T-helper 1 cell treated with Interleukin-12 subunit alpha and Interleukin-12 subunit beta and Interleukin-4 antibody, amounts not matched to agents 30 μg/mL and 1 μg/mL, for 36 hours (primary cell): ENCODE data around the gene RGS14.

ENCODE experiments used
- H3K27ac Mint-ChIP-seq: one replicate; pipeline ENCODE4 v1.8.0; 2021; ENCODE audit warnings: mild to moderate bottlenecking, mixed read lengths
- H3K27me3 Mint-ChIP-seq: one replicate; pipeline ENCODE4 v1.8.0; 2021; ENCODE audit warnings: low read depth, mixed read lengths
- H3K36me3 Mint-ChIP-seq: one replicate; pipeline ENCODE4 v1.8.0; 2021; ENCODE audit warnings: low read depth, mixed read lengths
- H3K4me1 Mint-ChIP-seq: one replicate; pipeline ENCODE4 v1.8.0; 2021; ENCODE audit warnings: low read depth, mixed read lengths
- H3K4me3 Mint-ChIP-seq: one replicate; pipeline ENCODE4 v1.8.0; 2021; ENCODE audit warnings: mild to moderate bottlenecking, moderate library complexity, mixed read lengths
- H3K9me3 Mint-ChIP-seq: one replicate; pipeline ENCODE4 v1.8.0; 2021; ENCODE audit warnings: mixed read lengths

The RGS14 gene

DNA sequence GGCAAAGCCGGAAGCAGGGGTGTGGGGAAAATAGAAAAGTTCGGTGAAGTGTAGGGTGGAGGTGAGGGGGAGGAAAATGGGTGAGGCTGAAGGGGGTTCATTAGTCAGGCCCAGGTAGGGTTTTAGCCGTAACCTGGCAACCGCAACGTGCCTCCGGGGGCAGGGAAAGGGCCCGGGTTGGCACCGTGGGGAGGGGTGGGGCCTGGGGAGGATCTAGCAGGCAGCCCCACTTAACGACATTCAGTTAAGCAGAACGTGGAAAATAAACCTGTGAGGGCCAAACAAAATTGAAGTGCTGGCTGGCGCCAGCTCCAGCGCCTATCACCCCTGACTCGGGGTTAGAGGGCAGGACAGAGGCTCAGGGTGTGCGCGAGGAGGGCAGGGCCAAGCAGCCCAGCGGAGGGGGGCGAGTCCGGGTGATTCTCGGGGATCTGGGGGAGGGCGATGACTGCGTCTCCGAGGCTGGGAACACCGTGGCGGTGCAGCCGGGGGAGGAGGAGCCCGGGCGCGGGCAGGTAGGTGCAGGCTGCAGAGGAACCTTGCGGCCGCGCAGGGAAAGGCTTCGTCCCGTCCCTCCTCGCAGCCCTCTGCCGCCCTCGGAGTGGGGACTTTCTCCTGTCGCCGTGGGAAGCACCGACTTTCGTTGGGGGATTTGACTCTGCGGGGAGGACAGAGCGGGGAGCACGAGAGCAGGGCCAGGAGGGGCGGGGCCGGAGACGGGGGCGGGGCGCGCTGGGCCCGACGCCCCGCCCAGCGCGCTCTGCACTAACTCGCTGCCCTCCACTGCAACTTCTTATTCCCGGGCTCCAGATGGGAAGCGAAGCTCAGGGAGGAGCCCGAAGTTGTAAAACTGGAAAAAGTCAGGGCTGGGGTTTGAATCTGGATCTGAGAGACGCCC, 5.1 kb downstream of the RGS14 start:
- peaks cover 35% of the 10 kb centered on the region for H3K36me3 Mint-ChIP-seq
- H3K27ac Mint-ChIP-seq, result peak overlapping the region; percentile 62
- H3K4me1 Mint-ChIP-seq, result peaks cover 50% of the 10 kb centered on the region
- H3K4me3 Mint-ChIP-seq, result peak overlapping the region; percentile 73
- no peaks in the 10 kb centered on the region for H3K9me3 Mint-ChIP-seq
- no peaks in the 10 kb centered on the region for H3K27me3 Mint-ChIP-seq

DNA sequence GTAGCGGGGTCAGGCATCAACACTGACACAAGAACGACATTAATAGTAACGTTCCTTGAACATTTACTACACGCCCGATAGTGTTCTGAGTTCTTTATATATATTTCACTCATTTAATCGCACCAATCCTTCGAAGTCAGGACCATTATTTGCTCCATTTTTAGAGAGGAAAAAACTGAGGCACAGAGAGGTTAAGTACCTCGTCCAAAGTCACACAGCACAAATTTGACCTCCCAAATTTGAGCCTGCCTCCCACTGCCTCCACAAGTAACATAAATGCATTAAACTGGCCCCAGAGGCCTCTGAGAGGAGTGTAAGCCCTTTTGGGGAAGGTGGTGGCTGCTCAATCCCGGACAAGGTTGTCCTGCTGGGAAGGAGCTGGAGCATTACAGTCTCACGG, 5.8 kb downstream of the RGS14 start:
- no peaks in the 10 kb centered on the region for H3K9me3 Mint-ChIP-seq
- peaks cover 53% of the 10 kb centered on the region for H3K4me1 Mint-ChIP-seq
- no peak overlapping the region for H3K27ac Mint-ChIP-seq
- H3K4me3 Mint-ChIP-seq, result no peak overlapping the region
- peaks cover 39% of the 10 kb centered on the region for H3K36me3 Mint-ChIP-seq
- H3K27me3 Mint-ChIP-seq, result no peaks in the 10 kb centered on the region

DNA sequence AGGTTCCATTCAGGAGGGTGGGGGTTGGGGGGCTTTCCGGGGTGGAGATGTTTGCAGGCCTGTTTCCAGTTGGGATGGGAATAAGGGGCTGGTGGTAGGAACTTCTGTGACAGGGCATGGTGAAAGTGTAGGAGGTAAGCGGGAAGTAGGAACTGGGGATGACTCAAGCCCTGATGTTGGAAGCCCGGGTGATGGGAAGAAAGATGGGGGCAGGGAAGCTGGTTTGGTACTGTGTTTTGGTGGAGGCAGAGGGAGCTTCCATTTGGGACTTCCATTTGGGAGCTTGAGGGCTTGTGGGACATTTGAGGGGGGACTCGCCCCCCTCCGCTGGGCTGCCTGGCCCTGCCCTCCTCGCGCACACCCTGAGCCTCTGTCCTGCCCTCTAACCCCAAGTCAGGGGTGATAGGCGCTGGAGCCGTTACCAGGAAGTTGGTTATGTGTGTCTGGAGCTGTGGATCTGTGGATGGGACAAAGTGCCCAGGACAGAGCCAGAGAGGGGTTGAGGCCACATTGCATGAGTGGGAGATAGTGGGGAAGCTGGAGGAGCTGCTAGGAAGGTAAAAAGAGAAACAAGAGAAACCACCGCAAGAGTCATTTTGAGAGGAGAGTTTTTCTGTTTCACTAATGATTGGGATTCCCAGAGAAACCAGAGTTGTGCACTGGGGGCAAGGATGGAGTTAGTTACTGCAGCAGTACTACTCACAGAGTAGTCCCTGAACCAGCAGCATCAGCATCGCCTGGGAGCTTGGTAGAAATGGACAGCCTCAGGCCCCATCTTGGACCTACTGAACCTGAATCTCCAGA, 6.6 kb downstream of the RGS14 start:
- Mint-ChIP-seq H3K4me1 (peaks cover 51% of the 10 kb centered on the region), H3K4me3 (peak overlapping the region; percentile 44), H3K27me3 (no peaks in the 10 kb centered on the region), H3K27ac (no peak overlapping the region), H3K36me3 (peaks cover 39% of the 10 kb centered on the region), H3K9me3 (no peaks in the 10 kb centered on the region)

DNA sequence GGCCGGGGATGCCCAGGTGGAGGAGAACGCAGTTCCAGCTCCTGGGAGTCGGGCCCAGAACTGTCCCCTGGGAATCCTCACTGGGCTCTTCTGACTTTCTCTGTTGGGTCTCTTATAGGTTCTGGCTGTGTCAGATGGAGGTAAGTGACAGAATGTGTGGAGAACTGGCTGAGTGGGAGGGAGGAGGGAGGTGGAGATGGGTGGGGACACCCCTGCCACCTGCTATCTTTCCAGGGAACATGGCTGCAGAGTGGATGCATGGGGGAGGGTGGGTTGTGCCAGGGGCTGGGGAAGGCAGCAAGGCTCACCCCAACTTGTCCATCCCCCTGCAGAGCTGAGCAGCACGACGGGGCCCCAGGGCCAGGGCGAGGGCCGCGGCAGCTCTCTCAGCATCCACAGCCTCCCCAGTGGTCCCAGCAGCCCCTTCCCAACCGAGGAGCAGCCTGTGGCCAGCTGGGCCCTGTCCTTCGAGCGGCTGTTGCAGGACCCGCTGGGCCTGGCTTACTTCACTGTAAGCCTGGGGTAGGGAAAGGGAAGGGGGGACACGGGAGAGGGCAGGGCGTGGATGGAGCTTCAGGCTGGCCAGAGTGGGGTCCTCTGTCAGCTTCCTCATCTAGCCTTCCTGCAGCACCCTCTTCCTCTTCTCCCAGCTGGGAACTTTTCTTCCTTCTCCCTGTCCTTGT, 8.3 kb downstream of the RGS14 start:
- Mint-ChIP-seq H3K27ac (no peak overlapping the region), H3K9me3 (no peaks in the 10 kb centered on the region), H3K4me3 (no peak overlapping the region), H3K4me1 (peaks cover 47% of the 10 kb centered on the region), H3K27me3 (no peaks in the 10 kb centered on the region), H3K36me3 (peaks cover 34% of the 10 kb centered on the region)

DNA sequence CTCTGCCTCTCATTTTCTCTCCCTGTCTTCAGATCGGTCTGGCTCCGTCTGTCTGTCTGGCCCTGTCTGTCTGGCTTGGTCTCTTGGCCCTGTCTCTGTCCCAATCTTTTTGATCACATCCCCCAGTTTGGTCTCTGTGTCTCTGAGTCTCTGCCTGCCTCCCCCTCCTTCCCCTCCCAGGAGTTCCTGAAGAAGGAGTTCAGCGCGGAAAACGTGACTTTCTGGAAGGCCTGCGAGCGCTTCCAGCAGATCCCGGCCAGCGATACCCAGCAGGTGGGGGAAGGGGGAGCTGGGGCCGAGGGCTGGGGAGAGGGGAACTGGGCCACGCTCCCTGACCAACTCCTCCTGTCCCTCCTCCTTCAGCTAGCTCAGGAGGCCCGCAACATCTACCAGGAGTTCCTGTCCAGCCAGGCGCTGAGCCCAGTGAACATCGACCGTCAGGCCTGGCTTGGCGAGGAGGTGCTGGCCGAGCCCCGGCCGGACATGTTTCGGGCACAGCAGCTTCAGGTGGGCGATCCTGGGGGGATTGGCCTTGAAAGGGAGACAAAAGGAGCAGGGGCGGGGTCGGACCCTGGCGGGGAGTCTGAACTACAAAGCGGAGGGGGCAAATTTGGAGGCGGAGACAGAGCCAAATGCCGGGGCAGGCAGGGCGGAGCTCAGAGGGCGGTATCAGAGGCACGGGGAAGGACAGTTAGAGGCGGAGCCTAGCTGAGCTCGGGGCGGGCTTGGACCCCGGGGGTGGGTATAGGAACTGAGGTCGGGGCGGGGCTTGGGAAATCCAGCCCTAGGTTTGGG, 9.0 kb downstream of the RGS14 start:
- Mint-ChIP-seq H3K27me3 (no peaks in the 10 kb centered on the region), H3K9me3 (no peaks in the 10 kb centered on the region), H3K27ac (no peak overlapping the region), H3K36me3 (peaks cover 38% of the 10 kb centered on the region), H3K4me1 (peaks cover 51% of the 10 kb centered on the region), H3K4me3 (no peak overlapping the region)

DNA sequence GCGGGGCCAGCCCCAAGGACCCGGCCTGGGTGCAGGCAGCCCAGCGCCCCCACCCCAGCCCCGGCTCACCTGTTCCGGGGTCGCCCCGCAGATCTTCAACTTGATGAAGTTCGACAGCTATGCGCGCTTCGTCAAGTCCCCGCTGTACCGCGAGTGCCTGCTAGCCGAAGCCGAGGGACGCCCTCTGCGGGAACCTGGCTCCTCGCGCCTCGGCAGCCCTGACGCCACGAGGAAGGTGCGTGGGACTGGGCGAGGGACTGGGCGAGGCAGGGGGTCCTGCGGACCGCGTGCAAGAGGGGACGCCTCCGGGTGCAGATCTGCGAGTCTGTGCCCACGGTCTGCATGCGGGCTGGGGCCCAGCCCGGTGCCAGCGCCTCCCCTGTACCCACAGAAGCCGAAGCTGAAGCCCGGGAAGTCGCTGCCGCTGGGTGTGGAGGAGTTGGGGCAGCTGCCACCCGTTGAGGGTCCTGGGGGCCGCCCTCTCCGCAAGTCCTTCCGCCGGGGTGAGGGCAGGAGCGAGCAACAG, 9.7 kb downstream of the RGS14 start:
- no peak overlapping the region for H3K4me3 Mint-ChIP-seq
- H3K4me1 Mint-ChIP-seq, result peaks cover 50% of the 10 kb centered on the region
- H3K27me3 Mint-ChIP-seq, result no peaks in the 10 kb centered on the region
- H3K36me3 Mint-ChIP-seq, result peaks cover 33% of the 10 kb centered on the region
- no peaks in the 10 kb centered on the region for H3K9me3 Mint-ChIP-seq
- H3K27ac Mint-ChIP-seq, result no peak overlapping the region

DNA sequence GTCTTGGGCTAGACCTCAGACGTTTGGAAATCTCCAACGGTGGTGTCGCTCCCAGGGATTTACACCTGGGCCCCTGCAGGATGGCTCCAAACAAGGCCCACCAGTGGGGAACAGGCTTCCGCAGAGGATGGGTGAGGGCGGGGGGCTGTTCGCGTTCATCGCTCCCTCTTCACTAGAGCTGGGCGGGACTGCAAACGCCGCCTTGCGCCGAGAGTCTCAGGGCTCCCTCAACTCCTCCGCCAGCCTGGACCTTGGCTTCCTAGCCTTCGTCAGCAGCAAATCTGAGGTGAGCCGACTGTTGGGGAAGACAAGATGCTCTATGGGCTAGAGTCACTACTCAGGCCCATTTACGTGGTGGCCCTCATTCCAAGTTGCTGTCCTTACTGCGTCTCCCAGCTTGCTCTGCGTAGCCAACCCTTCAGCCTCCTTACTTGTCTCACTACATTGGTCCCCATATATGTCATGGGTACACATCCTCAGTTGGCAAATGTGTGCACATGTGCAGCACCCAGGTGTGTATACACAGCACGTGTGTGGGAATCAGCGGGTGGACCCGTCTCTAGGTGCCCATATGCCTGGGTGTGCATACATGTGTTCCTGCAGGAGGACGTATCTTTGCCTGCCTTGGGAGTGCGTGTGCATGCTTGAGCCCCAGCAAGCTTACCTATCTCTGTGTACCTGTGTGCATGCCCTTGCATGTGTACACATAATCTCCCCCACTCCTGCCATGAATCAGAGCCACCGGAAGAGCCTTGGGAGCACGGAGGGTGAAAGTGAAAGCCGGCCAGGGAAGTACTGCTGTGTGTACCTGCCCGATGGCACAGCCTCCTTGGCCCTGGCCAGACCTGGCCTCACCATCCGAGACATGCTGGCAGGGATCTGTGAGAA, 10.5 kb downstream of the RGS14 start:
- peaks cover 51% of the 10 kb centered on the region for H3K4me1 Mint-ChIP-seq
- peaks cover 36% of the 10 kb centered on the region for H3K36me3 Mint-ChIP-seq
- no peaks in the 10 kb centered on the region for H3K27me3 Mint-ChIP-seq
- H3K9me3 Mint-ChIP-seq, result no peaks in the 10 kb centered on the region
- H3K27ac Mint-ChIP-seq, result no peak overlapping the region
- H3K4me3 Mint-ChIP-seq, result no peak overlapping the region

DNA sequence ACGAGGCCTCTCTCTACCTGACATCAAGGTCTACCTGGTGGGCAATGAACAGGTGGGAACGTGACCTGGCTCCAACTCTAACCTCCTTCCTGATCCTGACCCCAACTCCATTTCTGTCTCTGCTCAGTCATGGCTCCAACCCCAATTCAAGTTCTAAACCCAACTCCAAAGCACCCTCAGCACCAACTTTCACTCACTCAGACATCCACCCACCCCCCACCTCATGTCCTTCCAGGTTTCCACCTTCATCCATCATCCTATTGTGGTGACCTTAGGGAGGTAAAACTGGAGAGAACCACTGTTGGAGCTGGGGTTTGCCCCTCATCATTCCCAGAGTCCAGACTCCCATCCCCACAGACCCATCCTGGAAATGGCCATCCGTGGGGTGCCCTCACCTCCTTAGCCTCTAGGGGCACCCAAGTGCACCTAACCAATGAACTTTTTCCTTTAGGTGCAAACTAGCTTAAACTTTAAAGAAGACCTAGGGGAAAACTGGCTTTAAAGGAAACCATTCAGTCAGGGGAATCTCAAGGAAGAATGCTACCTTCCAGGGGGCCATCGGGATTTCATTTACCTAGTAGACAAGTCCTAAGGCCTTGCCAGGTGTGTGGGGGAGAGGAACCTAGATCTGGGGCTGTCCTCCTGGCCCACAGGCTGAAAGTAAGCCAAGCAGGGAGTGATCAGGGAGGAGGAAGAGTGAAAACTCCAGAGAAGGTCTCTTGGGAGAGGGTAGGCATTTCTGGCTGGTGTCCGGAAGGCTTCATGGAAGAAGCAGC, 11.3 kb downstream of the RGS14 start:
- peak overlapping the region; percentile 46 for H3K27ac Mint-ChIP-seq
- peaks cover 54% of the 10 kb centered on the region for H3K4me1 Mint-ChIP-seq
- no peaks in the 10 kb centered on the region for H3K27me3 Mint-ChIP-seq
- H3K4me3 Mint-ChIP-seq, result peak overlapping the region; percentile 11
- H3K36me3 Mint-ChIP-seq, result peaks cover 40% of the 10 kb centered on the region
- no peaks in the 10 kb centered on the region for H3K9me3 Mint-ChIP-seq

DNA sequence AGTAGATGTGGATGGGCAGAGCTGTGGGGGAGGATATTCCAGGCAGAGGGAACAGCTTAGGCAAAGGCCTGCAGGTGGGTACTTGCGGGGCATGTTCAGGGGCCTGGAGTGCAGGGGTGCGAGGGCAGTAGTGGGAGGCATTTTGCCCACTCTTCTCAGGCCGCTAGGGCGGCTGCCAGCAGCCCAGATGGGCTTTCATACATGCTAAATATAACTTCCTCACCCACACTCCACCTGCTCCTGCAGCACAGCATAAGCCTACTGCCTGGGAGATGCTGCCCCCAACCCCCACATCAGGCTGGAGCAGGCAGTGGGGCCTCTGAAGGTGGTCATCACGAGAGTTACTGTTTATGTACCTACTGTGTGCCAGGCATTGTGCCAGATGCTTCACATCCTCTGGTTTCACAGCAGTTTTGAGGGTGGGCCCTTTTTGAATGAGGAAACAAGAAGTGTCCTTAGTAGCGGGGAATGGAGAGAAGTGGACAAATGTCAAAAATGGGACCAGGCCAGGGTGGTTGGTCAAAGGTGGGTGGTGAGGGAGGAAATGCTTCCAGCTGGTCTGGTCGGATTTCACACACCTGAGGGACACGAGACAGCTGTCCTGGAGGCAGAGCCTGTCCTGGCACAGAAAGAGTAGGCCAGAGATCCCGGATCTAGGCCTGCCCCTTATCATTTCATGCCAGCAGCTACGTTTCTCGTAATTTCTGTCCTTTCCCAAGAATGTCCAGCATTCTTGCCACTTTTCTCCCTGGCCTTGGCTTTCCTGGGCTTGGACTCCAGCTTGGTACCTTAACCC, 12.1 kb downstream of the RGS14 start:
- H3K4me3 Mint-ChIP-seq, result peak overlapping the region; percentile 11
- peak overlapping the region; percentile 46 for H3K27ac Mint-ChIP-seq
- H3K36me3 Mint-ChIP-seq, result peaks cover 41% of the 10 kb centered on the region
- H3K27me3 Mint-ChIP-seq, result no peaks in the 10 kb centered on the region
- peaks cover 51% of the 10 kb centered on the region for H3K4me1 Mint-ChIP-seq
- no peaks in the 10 kb centered on the region for H3K9me3 Mint-ChIP-seq

DNA sequence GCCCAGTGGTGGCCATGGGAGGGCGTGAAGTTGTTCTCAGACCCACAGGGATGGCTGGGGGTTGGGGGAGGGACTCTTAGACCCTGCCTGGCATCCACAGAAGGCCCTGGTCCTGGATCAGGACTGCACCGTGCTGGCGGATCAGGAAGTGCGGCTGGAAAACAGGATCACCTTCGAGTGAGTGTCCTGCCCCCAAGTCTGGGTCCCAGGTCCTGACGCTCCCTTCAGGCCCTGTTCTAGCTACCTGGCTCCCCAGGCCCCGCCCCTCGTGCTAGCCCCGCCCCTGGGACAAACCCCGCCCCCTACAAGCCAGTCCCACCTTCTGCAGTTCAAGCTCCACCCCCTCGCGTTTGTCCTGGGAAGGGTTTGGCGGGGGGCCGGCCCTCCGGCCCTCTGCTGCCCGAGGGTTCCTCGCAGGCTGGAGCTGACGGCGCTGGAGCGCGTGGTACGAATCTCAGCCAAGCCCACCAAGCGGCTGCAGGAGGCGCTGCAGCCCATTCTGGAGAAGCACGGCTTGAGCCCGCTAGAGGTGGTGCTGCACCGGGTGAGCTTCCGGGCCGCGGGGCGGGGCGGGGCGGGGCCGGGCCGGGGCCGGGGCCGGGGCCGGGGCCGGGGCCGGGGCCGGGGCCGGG, 12.9 kb downstream of the RGS14 start:
- H3K4me3 Mint-ChIP-seq, result no peak overlapping the region

DNA sequence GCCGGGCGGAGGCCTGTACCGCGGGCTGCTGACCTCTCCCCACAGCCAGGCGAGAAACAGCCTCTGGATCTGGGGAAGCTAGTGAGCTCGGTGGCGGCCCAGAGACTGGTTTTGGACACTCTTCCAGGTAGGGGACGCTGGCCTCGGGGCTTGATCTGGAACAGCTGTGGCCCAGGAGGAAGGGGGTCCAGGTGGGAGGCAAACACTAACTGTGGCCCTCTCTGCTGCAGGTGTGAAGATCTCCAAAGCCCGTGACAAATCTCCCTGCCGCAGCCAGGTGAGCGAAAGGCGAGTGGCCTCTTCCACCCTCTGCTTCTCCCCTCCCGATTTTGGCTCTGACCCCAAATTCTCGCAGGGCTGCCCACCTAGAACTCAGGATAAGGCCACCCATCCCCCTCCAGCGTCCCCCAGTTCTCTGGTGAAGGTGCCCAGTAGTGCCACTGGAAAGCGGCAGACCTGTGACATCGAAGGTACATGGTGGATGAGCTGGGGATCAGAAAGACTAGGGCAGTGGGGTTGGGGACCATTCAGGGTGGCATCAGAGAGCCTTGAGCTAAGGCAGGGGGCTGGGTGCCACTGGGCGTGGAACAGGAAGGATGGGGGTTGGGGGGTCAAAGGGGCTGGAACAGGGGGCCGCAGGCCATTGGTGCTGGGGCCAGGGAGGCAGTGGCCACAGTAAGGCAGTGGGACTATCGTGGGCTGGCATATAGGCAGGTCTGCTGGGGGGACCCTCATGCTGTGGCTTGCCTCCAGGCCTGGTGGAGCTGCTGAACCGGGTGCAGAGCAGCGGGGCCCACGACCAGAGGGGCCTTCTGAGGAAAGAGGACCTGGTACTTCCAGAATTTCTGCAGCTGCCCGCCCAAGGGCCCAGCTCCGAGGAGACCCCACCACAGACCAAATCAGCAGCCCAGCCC, 13.7 kb downstream of the RGS14 start:
- Mint-ChIP-seq H3K4me1 (peaks cover 46% of the 10 kb centered on the region), H3K36me3 (peaks cover 39% of the 10 kb centered on the region), H3K27me3 (no peaks in the 10 kb centered on the region), H3K27ac (peak overlapping the region; percentile 57), H3K9me3 (no peaks in the 10 kb centered on the region), H3K4me3 (peak overlapping the region; percentile 72)

More for the DNA sequence above, 12.9 kb downstream of the RGS14 start:
- Mint-ChIP-seq H3K4me1 (peaks cover 50% of the 10 kb centered on the region), H3K27me3 (no peaks in the 10 kb centered on the region), H3K36me3 (peaks cover 42% of the 10 kb centered on the region), H3K9me3 (no peaks in the 10 kb centered on the region), H3K27ac (peak overlapping the region; percentile 62)
